DND-41 (cell line): Measurements from ENCODE around the gene MMP8.

ENCODE experiments used
- CTCF ChIP-seq: IDR thresholded peaks from 2 replicates; pipeline ENCODE4 v1.5.1; 2012; ENCODE audit warnings: borderline replicate concordance, low read length, moderate library complexity, mild to moderate bottlenecking; ENCODE audit not compliant: poor library complexity, severe bottlenecking; ENCODE audit errors: extremely low read depth
- EZH2 ChIP-seq: IDR thresholded peaks from 3 replicates; pipeline ENCODE4 v1.6.1; 2012; ENCODE audit warnings: borderline replicate concordance, low read depth, mild to moderate bottlenecking, moderate library complexity, low read length, inconsistent platforms; ENCODE audit not compliant: severe bottlenecking

DNA sequence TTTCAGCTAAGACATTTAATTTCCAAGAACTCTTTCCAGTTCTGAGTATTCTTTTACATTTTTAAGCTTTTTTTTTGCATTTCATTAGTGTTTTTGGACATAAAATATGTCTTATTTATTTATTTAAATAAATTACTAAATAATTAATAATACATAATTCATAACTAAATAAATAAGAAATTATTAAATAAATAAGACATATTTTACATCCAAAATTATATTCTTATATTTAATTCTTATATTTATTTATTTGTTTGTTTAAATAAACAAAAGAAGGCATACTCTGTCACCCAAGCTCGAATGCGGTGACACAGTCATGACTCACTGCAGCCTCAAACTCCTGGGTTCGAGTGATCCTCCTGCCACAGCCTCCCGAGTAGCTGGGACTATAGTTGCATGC is 16.1 kb downstream of the MMP8 start:
- TF ChIP-seq CTCF = no peak
- no peak for TF ChIP-seq EZH2
